ENCODE data around the gene RDH13. TPM values are rescaled to one million over a fixed set of nuclear protein-coding genes. Genes with fewer than 3 reads are reported as not detected.
"Not testable (repeated sequence)": the region's sequence is repeated elsewhere in the genome, so short reads cannot be mapped to it uniquely, and the experiment has no call there.

Gene RDH13
- polyA plus RNA-seq, 12 donors, result 7.6 to 22.8 (median 13.4) TPM; not detected in 1

- DNase-seq, result no peak
Measured at GRCh38 chr19:55050749-55051532, 12.0 kb downstream of the RDH13 start.

DNA sequence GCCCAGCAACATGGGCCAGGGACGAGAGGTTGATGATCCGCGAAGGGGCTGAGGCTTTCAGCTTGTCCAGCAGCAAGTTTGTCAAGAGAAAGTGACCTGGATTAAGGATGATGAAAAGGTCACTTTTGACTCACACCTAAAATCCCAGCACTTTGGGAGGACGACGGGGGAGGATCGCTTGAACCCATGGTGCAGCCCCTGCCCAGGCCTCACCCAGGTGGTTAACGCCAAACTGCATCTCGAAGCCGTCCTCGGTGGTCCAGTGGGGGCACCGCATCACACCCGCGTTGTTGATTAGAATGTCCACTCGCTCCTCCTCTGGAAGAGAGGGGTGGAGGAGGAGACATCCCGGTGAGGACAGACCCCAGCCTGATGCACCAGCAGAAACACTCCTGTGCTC is 14.5 kb downstream of the RDH13 start:
- DNase-seq, result no peak

DNA sequence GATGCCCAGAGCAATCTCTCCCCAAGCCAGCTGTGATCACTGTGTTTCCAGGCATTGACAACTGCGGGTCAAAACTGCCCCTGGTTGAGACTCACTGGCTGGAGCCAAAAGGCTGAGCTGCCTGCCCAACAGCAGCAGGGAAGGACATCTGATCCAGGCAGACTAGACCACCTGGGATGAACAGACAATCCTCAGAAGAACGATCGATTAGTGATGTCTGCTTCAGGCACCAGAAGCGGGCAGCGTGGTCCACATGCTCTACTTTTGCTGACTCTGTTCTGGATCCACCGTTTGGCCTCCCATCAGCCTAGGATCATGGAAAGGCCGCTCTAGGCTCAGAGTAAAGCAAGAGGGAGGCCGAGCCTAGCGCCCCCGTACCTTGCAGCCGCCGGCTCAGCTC is 15.0 kb downstream of the RDH13 start:
- DNase-seq, result no peak

- no peak for DNase-seq
Measured at GRCh38 chr19:55046975-55047622, 15.8 kb downstream of the RDH13 start.

DNA sequence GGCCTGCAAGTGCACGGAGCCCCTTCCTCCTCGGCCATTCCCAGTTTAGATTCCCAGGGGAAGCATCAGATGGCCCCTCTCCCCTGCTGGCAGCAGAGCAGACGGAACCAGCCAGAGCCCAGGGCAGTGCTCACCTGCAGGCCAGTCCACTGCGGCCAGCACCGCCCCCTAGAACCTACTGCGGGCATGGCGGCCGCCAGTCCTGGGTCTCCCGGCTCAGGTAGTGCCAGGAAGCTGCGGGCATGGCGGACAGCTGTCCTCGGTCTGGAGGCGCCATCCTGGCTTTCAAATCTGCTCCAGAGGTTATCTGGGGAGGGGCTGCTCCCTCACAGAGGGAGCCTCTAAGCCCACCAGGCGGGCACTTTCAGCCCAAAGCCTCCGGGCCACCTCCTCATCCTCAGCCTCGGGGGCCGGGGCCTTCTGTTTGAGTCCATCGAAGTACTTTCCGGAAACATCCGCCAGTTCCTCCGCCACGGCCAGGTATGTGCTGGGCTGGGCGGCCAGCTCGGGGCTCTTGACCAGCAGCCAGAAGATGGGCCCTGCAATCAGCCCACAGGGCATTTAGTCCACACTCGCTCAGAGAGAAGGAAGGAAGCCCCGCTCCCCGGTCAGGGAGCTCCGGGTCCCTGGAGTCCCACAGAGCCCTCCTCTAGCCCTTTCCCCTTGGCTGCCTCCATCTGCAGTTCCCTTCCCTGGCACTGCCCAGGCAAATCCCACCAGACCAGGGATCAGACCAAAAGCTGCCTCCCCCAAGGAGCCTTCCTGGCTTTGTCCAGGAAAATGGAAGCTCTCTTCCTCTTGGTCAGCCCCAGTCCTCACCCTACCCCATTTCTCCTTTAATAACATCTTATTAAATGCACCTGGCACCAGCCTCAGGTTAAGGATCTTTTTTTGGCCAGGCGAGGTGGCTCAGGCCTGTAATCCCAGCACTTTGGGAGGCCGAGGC is 17.9 kb downstream of the RDH13 start:
- no peak for DNase-seq

- no peak for DNase-seq
Measured at GRCh38 chr19:55044286-55044685, 18.7 kb downstream of the RDH13 start.

DNA sequence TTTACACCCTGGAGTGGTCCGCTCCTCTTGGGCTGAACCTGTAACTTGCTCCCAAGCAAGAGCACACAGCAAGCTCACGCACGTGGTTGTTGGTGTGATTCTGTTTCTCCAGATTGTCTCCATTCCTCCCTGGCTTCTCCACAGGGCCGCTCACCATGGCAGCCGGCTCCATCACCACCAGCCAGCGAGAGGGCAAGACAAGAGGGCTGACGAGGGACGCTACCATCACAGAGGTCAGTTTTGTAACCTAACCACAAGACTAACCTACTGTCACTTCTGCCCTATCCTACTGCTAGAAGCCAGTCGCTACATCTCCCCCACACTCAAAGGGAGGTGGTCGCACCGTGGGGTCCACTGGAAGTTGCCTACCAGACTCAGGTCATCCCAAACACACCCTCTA is 20.3 kb downstream of the RDH13 start:
- no peak for DNase-seq

DNA sequence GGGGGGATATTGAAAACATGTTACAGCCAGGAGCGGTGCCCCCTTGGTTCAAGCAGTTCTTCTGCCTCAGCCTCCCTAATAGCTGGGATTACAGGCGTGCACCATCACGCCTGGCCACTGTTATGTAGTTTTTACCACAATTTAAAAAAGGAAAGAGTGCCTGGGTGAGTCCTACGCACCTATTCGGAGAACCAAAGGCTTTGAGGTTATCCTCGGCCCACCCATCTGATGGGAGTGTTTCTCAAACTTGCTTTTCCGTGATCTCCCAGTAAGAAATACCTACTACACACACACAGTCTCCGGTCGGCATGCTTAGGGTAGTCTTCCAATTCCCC is 20.6 kb downstream of the RDH13 start:
- DNase-seq, result no peak

DNA sequence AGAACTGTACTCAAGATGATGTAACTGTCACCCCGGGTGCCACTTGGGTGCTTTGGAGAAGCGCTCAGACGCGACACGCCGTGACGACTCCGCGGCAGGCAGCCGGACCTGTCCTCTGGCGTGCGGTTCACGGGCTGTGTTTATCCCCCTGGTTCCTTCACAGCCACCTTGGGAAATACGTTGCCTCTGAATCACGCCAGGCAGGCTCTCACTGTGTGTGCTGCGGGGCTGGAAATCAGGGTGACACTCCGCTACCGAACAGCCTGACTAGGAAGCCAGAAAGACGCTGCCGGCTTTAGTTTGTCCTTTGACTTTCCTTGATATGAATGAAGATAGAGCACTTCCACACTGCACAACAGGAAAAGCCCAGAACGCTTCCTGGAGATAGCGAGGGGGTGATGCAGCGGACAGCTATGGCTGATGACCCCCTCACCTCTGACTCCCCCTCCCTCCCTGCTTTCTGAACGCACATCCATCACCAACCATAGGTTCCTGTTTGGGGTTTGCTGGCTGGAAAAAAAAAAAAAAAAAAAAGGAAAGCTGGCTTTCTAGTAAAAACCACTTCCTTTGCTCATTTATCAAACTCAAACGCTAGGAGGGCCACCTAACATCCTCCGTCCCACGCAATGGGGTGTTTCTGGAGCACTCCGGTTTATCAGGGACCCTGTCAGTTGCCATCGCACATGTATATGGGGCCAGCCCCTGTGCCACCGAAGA is 21.2 kb downstream of the RDH13 start:
- DNase-seq, result no peak

DNA sequence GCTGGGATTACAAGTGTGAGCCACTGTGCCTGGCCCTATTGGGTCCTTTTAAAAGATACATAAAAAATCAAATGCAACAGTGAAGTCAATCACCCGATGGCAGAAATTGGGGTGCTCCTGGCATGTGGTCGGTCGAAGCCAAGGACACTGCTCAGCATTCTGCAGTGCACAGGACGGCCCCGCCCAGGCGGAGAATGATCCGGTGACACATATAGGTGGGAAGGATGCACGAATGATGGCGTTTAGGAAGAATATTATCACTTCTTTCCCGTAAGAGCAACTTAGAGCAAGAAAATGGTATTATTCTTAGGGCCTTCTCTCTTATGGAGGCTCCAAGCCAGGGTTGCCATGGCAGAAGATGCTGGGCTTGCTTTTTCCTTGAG is 21.7 kb downstream of the RDH13 start:
- no peak for DNase-seq

DNA sequence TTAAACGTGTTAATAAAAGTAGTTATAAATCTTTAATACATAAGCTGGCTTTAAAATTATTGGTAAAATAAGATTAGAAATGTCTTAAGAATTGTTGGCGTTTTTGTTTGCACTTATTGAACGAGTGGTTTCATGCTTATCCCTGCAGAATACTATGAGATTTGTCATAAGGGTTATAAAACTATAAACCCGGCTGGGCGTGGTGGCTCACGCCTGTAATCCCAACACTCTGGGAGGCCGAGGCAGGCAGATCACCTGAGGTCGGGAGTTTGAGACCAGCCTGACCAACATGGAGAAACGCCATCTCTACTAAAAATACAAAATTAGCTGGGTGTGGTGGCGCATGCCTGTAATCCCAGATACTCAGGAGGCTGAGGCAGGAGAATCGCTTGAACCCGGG is 22.3 kb downstream of the RDH13 start:
- not testable (repeated sequence) for DNase-seq

- not testable (repeated sequence) for DNase-seq
Measured at GRCh38 chr19:55037603-55038002, 25.3 kb downstream of the RDH13 start.

- DNase-seq, result no peak
Measured at GRCh38 chr19:55036058-55036457, 26.9 kb downstream of the RDH13 start.

- DNase-seq, result no peak
Measured at GRCh38 chr19:55034751-55035150, 28.2 kb downstream of the RDH13 start.

- DNase-seq, result not testable (repeated sequence)
Measured at GRCh38 chr19:55032976-55033643, 29.8 kb downstream of the RDH13 start.

DNA sequence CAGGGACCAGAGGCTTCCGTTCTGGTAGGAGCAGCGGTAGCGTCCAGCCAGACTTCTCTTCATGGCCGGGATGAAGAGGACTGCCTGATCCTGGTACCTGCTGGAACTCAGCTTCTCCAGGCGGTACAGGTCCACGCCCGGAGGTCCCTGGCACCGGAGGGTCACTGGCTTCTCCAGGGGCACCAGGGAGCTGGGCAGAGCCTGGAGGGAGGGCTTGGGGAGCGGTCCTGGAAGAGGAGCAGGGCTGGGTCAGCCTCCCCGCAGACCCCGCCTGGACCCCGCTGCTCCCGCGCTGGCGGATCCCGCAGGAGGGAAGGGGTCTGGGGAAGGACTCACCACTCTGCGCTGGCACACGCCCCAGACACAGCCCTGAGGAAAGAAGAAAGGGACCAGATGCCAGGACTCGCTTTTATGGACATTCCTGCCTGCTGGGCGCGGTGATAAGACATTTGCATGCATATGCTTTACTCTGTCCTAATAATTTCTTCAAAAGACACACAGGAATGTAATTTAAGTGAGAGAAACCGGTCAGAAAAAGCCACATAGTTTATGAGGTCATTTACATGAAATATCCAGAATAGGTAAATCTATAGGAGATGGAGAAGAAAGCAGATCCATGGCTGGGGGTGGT is 30.7 kb downstream of the RDH13 start:
- DNase-seq, result no peak

DNA sequence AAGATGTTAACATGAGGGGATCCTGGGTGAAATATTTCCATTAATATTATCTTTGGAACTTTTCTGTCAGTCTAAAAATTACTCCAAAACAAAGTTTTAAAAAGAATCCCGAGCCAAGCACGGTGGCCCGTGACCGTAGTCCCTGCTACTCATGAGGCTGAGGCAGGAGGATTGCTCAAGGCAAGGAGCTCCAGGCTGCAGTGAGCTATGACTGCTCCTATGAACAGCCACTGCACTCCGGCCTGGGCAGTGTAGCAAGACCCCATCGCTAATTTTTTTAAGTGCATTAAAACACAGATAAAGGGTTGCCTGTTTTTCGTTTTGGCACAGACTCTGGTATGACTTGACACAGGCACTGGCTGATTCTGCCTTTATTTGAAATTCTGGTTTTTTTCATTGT is 31.8 kb downstream of the RDH13 start:
- no peak for DNase-seq

DNA sequence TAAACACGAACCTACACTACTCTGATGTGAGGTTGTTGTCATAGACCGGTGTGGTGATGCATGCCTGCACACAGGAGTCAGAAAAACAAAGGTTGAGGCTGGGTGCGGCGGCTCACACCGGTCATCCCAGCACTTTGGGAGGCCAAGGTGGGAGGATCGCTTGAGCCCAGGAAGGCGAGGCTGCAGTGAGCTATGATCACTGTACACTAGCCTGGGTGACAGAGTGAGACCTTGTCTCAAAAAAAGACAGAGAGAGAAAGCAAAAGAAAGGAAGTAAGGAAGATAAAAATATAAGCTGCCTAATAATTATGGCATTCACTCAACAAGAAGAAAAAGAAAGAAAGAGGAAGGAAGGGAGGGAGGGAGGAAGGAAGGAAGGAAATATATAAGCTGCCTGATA is 34.2 kb downstream of the RDH13 start:
- DNase-seq, result no peak

- no peak for DNase-seq
Measured at GRCh38 chr19:55027472-55028337, 35.2 kb downstream of the RDH13 start.

DNA sequence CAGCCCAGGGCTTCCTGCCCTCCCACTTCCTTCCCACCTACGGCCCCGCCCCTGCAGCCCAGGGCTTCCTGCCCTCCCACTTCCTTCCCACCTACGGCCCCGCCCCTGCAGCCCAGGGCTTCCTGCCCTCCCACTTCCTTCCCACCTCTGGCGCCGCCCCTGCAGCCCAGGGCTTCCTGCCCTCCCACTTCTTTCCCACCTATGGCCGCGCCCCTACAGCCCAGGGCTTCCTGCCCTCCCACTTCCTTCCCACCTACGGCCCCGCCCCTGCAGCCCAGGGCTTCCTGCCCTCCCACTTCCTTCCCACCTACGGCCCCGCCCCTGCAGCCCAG is 35.8 kb downstream of the RDH13 start:
- not testable (repeated sequence) for DNase-seq

Measured in muscle of arm (tissue), 12 donors.